T1000 (cell line): ENCODE results near the gene NFAM1.

Experiments
- DNase-seq: peaks from one replicate; lab custom pipeline; 2025; ENCODE audit warnings: mixed read lengths; lab: John Stamatoyannopoulos, UW

Gene NFAM1

GRCh38 chr22:42335839-42336378 is 96.3 kb downstream of the NFAM1 start:
- no peak for DNase-seq

- DNase-seq = no peak
Observed at GRCh38 chr22:42334875-42335512, 97.2 kb downstream of the NFAM1 start.

DNA sequence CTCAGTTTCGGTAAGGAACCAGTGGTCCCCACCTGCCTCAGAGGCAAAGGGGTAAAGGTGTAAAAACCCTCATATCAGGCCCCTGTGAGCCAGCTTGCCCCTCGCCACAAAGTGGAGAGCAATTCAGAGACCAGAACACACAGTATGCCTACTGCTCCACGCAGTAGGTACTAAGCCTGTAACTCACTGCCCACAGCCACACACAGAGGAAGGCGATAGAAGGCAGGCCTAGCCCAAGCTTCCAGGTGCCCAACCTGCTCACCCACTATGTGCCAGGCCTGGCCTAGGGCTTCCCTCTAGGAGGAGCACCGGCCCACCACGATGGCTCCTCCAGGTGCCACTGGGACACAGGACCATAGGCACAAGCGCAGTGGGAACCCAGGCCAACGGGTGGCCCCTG is 98.7 kb downstream of the NFAM1 start:
- no peak for DNase-seq

- no peak for DNase-seq
Observed at GRCh38 chr22:42332089-42332488, 100.1 kb downstream of the NFAM1 start.

GRCh38 chr22:42331014-42331413 is 101.2 kb downstream of the NFAM1 start:
- DNase-seq = no peak
